Fibroblast of mammary gland (primary cell): ENCODE results near the gene ANO6.

Experiments
- DNase-seq: peaks from one replicate; pipeline ENCODE4 v3.0.0-alpha.2; 2010; ENCODE audit warnings: low read depth
- H3K4me3 ChIP-seq: 2 replicates; pipeline ENCODE4 v1.5.1; 2011; ENCODE audit warnings: low read depth, mild to moderate bottlenecking, low read length, moderate library complexity; ENCODE audit not compliant: control insufficient read depth
- CTCF ChIP-seq: conservative IDR thresholded peaks from 2 replicates; pipeline ENCODE4 v1.5.1; 2011; ENCODE audit warnings: low read depth, low read length, inconsistent platforms; ENCODE audit not compliant: control insufficient read depth, insufficient read depth

The ANO6 gene

DNA sequence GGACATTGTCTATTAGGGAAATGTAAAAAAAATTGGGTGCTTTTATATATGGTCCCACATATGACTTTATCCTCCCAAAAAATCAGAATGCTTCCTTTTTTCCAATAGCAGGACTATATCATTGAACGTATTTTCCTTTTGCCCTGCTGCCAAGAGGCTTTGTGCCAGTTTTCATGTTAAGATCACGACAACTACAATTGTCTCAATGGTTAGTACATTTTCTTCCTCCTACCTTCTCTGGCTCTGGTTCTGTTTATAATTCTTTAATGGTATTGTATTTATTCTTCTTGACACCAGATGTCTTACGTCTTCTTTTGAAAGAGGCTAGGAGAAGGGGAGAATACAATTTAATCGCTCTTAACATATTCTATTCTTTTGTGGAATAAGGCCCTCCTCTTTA is 106.9 kb downstream of the ANO6 start:
- no peak overlapping the region for H3K4me3 ChIP-seq
- TF ChIP-seq CTCF: no peak
- no peak for DNase-seq

DNA sequence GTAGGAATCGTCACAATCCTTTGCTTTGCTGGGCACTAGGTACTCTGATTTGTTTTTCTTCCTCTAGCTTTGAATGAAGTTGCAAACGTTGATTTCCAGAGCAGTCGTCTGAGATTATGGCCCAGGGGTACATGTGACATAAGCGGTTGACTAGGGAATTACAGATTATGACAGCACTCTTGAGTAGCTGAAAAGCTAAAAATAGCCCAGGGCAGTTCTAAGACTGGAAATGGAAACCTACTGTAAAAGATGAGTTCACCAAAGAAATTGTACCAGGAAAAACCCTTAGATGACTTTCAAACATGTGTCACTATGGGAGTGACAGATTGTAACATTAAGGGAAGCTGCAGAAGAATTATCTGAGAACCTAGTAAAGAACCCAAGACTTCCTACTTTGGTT is 108.5 kb downstream of the ANO6 start:
- TF ChIP-seq CTCF: no peak
- no peak for DNase-seq
- no peak overlapping the region for H3K4me3 ChIP-seq

GRCh38 chr12:45326358-45326975 is 110.6 kb downstream of the ANO6 start:
- no peak for DNase-seq
- no peak for TF ChIP-seq CTCF
- H3K4me3 ChIP-seq: no peak overlapping the region

GRCh38 chr12:45327823-45328383 is 112.0 kb downstream of the ANO6 start:
- no peak for DNase-seq
- no peak overlapping the region for H3K4me3 ChIP-seq
- no peak for TF ChIP-seq CTCF

DNA sequence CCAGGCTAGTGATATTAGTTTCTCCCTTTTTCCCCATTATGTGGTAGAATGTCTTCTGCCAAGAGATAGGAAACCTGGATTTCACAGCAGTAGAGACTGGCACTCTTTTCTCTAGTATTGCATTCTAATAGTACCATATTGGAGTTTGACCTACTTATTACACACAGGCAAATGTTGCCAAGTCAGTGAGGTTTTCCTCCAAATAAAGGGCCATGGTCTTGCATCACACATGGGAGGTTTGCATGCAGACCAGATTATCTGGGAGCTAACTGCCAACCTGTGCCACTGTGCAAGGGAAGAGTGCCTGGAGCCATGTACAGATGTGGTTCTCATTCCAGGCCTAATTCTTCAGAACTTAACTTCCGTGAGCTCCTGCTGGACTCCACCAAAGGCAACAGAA is 113.3 kb downstream of the ANO6 start:
- DNase-seq: peak; percentile 34
- TF ChIP-seq CTCF: no peak
- no peak overlapping the region for H3K4me3 ChIP-seq

DNA sequence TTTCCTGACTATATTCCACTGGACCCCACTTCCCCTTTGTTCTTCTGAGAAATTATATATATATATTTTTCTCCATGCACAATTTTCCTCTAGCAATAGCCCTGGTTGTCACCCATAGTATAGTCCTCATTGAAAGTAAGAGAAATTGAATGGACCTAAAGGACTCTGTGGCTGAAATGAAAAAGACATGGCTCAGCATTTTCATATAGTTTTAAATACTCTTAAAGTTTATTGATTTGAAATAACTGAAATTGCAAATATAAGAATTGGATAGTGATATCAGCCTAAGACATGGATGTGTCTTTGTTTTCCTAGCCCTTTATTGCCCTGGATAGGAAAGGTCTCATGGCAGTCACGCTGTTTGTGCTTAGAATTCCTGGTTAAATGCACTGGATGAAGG is 113.8 kb downstream of the ANO6 start:
- no peak overlapping the region for H3K4me3 ChIP-seq
- no peak for TF ChIP-seq CTCF
- DNase-seq: no peak
